ENCODE data around the gene SLC22A2. TPM values are rescaled to one million over a fixed set of nuclear protein-coding genes. Genes with fewer than 3 reads are reported as not detected.

Gene SLC22A2
- total RNA-seq, 2 experiments from 2014 or later, result not detected

DNA sequence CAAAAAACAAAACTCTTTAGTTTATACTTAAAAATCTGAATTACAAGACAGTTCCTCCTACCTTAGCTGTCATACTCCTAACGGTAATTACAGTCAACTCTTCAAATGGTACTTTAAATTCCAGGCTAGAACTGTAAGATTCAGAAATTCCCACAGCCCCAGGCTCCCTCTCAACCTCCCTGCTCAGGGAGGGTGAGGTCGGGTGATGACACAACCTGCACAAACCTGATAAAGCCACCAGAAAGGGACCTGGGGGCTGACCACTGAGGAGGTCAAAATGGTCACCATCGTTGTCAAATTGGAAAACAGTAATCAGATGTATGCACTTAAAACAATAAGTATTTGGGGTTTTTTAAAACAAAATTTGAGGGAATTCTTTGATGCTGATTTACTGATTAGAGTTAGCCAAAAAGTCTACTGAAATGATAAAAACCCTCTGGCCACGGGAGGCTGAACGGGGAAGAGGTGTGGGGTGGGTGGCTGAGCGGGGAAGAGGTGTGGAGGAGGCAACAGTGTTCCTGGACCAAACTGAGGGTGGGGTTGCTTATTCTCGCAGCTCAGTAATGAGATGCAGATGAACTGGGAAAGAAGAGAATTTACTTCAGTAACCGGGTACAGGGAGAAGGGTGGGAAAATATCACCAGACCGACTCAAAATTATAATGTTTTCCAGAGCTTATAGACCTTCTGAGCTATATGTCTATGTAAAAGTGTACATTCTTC is 84.7 kb downstream of the SLC22A2 start:
- no TSS peak for BruUV-seq (replicated peaks)
- CTCF ChIA-PET (ENCODE audit: unreplicated experiment), result no interaction called here
- H4K20me1 ChIP-seq (ENCODE audit: insufficient read depth, low read length), result no peaks in the 10 kb centered on the region
- no peaks in the 10 kb centered on the region for H3K79me2 ChIP-seq (ENCODE audit: insufficient read depth, low read depth, low read length)
- H2AFZ ChIP-seq (ENCODE audit: low read length), result no peak overlapping the region
- H3K9me2 ChIP-seq (ENCODE audit: insufficient read depth, low read length), result no peaks in the 10 kb centered on the region
- H3K4me2 ChIP-seq (ENCODE audit: low read length), result no peak overlapping the region
- H3K27ac ChIP-seq (ENCODE audit: low read depth, low read length, poor library complexity, severe bottlenecking), result no peak overlapping the region
- POLR2A ChIA-PET, result interaction anchor here (0.6 kb wide), 1 partner anchor 325 kb away, joined by 3 read pairs; no protein-coding TSS in a partner anchor
- no peak overlapping the region for H3K4me3 ChIP-seq (ENCODE audit: low read depth, low read length, poor library complexity, severe bottlenecking)
- intact Hi-C loops (cut with micrococcal nuclease; ENCODE audit: unreplicated experiment), result no loop called here
- no peak for DNase-seq (ENCODE audit: low spot score)
- H3K9me3 ChIP-seq (ENCODE audit: low read length), result no peaks in the 10 kb centered on the region
- no peaks in the 10 kb centered on the region for H3K4me1 ChIP-seq (ENCODE audit: insufficient read depth, low read length, poor library complexity, severe bottlenecking)
- no peaks in the 10 kb centered on the region for H3K36me3 ChIP-seq (ENCODE audit: insufficient read depth, low read length)
- no peak for TF ChIP-seq EZH2phosphoT487 (IDR thresholded peaks at IDR 0.05; ENCODE audit: borderline replicate concordance, low read depth, low read length)
- TF ChIP-seq, protein P1, sequence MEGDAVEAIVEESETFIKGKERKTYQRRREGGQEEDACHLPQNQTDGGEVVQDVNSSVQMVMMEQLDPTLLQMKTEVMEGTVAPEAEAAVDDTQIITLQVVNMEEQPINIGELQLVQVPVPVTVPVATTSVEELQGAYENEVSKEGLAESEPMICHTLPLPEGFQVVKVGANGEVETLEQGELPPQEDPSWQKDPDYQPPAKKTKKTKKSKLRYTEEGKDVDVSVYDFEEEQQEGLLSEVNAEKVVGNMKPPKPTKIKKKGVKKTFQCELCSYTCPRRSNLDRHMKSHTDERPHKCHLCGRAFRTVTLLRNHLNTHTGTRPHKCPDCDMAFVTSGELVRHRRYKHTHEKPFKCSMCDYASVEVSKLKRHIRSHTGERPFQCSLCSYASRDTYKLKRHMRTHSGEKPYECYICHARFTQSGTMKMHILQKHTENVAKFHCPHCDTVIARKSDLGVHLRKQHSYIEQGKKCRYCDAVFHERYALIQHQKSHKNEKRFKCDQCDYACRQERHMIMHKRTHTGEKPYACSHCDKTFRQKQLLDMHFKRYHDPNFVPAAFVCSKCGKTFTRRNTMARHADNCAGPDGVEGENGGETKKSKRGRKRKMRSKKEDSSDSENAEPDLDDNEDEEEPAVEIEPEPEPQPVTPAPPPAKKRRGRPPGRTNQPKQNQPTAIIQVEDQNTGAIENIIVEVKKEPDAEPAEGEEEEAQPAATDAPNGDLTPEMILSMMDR (conservative IDR thresholded peaks at IDR 0.05; ENCODE audit: low read length), result no peak

DNA sequence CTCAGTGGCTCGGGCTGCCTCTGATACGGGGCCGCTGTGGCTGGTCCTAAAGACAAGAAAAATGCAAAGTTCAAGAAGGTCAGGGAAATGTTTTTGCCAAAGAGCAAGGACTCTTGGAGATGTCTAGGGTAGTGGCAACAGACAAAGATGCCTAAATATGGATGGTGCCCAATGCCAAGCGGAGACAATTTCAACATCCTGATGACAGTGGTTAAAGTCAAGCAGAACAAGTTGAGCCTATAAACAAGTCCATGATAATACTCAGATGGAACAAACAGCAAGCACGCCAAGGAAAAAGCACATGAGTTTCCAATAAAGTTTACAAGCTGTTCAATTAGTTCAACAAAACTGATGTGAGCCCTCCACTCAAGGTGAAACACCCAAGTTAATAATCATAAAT is 85.9 kb downstream of the SLC22A2 start:
- no peak overlapping the region for H3K4me3 ChIP-seq (ENCODE audit: low read depth, low read length, poor library complexity, severe bottlenecking)
- TF ChIP-seq, protein P1 (conservative IDR thresholded peaks at IDR 0.05; ENCODE audit: low read length), result no peak
- TF ChIP-seq EZH2phosphoT487 (IDR thresholded peaks at IDR 0.05; ENCODE audit: borderline replicate concordance, low read depth, low read length), result no peak
- intact Hi-C loops (cut with micrococcal nuclease; ENCODE audit: unreplicated experiment), result no loop called here
- CTCF ChIA-PET (ENCODE audit: unreplicated experiment), result no interaction called here
- no peaks in the 10 kb centered on the region for H3K36me3 ChIP-seq (ENCODE audit: insufficient read depth, low read length)
- BruUV-seq (replicated peaks), result no TSS peak
- no peaks in the 10 kb centered on the region for H3K79me2 ChIP-seq (ENCODE audit: insufficient read depth, low read depth, low read length)
- no peak overlapping the region for H3K4me2 ChIP-seq (ENCODE audit: low read length)
- H3K4me1 ChIP-seq (ENCODE audit: insufficient read depth, low read length, poor library complexity, severe bottlenecking), result no peaks in the 10 kb centered on the region
- DNase-seq (ENCODE audit: low spot score), result no peak
- no peaks in the 10 kb centered on the region for H4K20me1 ChIP-seq (ENCODE audit: insufficient read depth, low read length)
- POLR2A ChIA-PET, result no interaction called here
- H2AFZ ChIP-seq (ENCODE audit: low read length), result no peak overlapping the region
- H3K9me2 ChIP-seq (ENCODE audit: insufficient read depth, low read length), result no peaks in the 10 kb centered on the region
- H3K9me3 ChIP-seq (ENCODE audit: low read length), result no peaks in the 10 kb centered on the region
- no peak overlapping the region for H3K27ac ChIP-seq (ENCODE audit: low read depth, low read length, poor library complexity, severe bottlenecking)

DNA sequence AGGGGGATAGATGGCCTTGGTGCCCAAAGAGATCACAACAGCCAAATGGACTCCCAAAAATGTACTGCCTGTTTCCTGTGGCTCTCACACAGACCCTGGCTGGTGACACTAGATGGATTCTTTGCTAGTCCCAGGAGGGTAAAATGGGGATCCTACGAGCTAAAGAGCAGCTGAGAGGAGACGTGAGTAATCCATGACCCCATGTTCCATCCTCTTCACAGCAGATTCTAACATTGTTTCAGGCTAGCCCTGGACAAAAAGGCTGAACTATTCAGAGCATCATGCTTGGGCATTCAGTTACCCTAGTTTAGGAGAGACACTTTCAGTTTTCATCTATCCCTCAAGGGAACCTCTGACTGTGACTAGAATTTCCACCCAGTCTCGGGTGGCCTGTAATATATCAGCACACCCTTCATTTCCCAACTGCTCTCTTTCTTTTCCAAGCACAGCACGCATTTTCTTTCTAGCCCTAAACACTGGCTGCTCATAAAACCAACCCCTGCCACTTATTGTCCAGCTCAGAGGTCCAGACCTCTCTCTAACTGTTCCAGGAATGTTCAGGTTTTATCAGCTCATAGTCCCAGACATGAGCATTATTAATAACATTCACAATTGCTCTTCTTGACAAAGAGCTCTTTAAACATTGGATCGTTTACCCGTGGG is 88.5 kb downstream of the SLC22A2 start:
- ChIA-PET POLR2A (no interaction called here), CTCF (ENCODE audit: unreplicated experiment) (no interaction called here)
- no peak for DNase-seq (ENCODE audit: low spot score)

More for the DNA sequence above, 88.5 kb downstream of the SLC22A2 start:
- H3K9me3 ChIP-seq (ENCODE audit: low read length), result no peaks in the 10 kb centered on the region
- H3K4me3 ChIP-seq (ENCODE audit: low read depth, low read length, poor library complexity, severe bottlenecking), result no peak overlapping the region
- H3K4me1 ChIP-seq (ENCODE audit: insufficient read depth, low read length, poor library complexity, severe bottlenecking), result no peaks in the 10 kb centered on the region
- H3K4me2 ChIP-seq (ENCODE audit: low read length), result no peak overlapping the region
- TF ChIP-seq EZH2phosphoT487 (IDR thresholded peaks at IDR 0.05; ENCODE audit: borderline replicate concordance, low read depth, low read length), result no peak
- TF ChIP-seq, protein P1 (conservative IDR thresholded peaks at IDR 0.05; ENCODE audit: low read length), result no peak
- no peak overlapping the region for H3K27ac ChIP-seq (ENCODE audit: low read depth, low read length, poor library complexity, severe bottlenecking)
- H3K79me2 ChIP-seq (ENCODE audit: insufficient read depth, low read depth, low read length), result no peaks in the 10 kb centered on the region
- no peaks in the 10 kb centered on the region for H3K9me2 ChIP-seq (ENCODE audit: insufficient read depth, low read length)
- BruUV-seq (replicated peaks), result no TSS peak
- no peaks in the 10 kb centered on the region for H3K36me3 ChIP-seq (ENCODE audit: insufficient read depth, low read length)
- no peaks in the 10 kb centered on the region for H4K20me1 ChIP-seq (ENCODE audit: insufficient read depth, low read length)
- H2AFZ ChIP-seq (ENCODE audit: low read length), result no peak overlapping the region
- intact Hi-C loops (cut with micrococcal nuclease; ENCODE audit: unreplicated experiment), result no loop called here

Data from OCI-LY7 (cell line).